Epidermal melanocyte (primary cell): Measurements from ENCODE around the gene GNPAT.

Source experiments
- DNase-seq: peaks from one replicate; pipeline ENCODE4 v3.0.0; 2011; ENCODE audit warnings: low spot score; ENCODE audit not compliant: insufficient read length

Gene GNPAT

DNA sequence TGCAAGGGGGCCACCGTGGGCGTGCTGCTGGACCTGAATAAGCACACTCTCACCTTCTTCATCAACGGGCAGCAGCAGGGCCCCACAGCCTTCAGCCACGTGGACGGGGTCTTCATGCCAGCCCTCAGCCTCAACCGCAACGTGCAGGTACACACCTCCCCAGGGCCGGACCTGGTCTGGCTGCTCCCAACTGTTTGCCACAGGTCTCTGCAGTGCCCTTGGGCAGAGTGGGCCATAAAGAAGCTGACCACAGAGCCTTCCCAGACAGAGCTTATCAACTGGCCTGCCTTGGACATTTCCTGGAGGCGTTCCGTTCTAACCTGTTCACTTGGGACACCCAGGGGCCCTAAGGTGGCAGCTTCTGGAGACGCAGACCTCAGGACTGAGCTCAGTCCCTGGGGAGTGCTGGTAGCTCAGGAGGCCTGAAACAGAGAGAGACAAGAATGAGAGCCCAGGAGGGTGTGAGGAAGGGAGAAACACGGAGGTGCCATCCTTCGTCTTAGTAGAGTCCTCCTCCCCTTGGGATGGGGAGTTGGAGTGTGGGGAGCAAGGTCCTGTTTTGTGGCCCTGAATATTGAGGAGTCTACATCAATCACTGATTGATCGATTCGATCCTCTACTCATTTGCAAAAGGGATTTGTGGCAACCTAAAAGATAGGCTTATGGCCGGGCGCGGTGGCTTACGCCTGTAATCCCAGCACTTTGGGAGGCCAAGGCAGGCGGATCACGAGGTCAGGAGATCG, 27.0 kb upstream of the GNPAT start:
- no peak for DNase-seq

DNA sequence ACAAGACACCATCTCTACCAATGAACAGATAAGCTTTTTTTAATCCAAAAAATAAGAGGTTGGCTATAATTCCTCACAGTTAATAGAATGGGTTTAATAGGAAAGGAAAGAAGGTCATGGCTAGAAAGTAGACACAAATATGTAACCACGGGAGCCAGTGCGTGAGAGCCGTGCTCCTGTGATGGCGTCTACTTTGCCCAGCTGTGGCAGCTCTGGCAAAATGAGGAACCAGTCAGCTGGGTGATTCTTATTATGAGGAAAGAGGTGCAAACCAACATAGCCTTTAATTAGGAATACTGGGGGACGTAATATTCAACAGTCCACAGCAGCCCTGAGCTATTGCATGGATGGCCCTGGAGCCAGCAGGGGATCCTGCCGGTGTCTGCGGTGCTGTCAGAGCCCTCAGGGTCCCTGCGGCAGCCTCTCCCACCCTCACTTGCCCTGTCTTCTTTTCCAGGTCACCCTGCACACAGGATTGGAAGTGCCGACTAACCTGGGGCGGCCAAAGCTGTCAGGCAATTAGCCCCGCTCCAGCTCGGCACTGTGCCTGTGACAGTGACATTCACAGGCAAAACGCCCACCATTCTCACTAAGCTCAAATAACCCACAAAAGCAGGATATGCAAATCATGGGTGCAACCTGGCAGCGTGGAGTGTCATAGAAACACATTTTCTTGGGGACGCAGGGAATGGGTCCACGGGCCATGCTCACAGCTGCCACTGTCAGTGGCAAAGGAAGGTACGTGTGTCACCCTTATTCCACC, 25.9 kb upstream of the GNPAT start:
- DNase-seq = no peak

- no peak for DNase-seq
Observed at GRCh38 chr1:231215681-231216385, 25.2 kb upstream of the GNPAT start.

GRCh38 chr1:231216498-231216897, 24.5 kb upstream of the GNPAT start:
- no peak for DNase-seq

- no peak for DNase-seq
Observed at GRCh38 chr1:231217056-231217455, 24.0 kb upstream of the GNPAT start.

DNA sequence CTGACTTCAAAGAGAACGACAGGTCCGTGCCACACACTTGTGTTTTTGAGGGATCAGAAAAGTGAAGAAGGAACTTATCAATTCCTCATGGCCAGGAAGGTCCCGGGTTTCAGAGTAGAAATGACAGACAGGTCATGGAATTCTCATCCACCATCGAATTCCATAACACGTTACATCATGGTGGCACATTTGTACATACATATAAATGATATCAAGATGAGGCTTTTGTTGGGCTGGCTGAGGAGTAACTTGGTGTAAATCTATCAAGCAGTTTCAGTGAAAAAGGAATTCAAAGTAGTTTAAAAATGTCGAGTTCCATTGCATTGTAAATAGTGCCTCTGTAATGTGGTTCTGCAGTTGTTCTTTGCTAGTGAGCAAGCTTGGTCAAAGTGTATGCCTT, 22.9 kb upstream of the GNPAT start:
- DNase-seq = no peak

DNA sequence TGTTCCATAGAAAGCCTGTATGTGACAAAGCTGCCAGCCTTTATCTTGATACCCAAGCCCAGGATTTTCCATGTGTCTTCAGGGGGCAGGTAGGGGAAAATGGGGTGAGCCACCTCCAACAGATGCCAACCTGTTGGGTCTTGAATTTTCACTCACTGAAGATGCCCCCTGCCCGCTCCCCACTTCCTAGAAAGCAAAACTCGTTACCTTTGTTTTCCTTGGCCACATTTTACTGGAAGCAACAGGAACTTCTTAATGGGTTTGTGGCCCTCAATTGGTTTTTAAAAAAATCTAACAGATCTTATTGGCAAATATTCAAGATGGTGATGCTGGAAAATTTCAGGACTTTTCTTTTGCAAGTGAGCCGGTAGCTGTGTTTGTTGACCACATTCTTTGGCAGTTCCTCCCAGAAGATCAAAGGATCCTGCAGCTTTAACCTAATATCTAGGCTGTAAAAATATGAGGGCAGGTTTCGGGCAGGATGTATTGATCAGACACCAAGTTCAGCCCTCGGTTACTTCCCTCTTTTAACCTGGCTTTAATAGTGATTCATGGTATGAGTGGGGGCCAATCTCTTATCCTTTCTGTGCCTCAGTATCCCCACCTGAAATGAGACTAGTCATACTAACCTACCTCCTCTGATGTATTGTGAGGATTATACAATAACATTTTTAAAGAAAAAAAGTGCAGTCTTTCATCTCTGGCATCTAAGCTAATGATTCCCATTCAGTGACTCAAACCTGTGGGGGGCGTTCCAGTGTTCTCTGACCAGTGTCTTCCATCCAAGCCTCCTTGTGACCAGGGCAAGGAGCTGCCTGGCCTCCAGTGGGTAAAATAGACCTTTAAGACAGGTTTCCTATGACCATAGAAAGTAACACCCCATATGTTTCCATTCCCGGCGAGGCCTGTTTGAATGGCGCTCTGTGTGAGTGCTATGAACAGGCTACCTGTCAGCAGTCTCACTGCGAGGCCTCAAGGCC, 21.3 kb upstream of the GNPAT start:
- no peak for DNase-seq

GRCh38 chr1:231220801-231221200, 20.2 kb upstream of the GNPAT start:
- DNase-seq = no peak

GRCh38 chr1:231226156-231226555, 14.9 kb upstream of the GNPAT start:
- no peak for DNase-seq

- no peak for DNase-seq
Observed at GRCh38 chr1:231231511-231231910, 9.5 kb upstream of the GNPAT start.

- no peak for DNase-seq
Observed at GRCh38 chr1:231232870-231233734, 7.9 kb upstream of the GNPAT start.

DNA sequence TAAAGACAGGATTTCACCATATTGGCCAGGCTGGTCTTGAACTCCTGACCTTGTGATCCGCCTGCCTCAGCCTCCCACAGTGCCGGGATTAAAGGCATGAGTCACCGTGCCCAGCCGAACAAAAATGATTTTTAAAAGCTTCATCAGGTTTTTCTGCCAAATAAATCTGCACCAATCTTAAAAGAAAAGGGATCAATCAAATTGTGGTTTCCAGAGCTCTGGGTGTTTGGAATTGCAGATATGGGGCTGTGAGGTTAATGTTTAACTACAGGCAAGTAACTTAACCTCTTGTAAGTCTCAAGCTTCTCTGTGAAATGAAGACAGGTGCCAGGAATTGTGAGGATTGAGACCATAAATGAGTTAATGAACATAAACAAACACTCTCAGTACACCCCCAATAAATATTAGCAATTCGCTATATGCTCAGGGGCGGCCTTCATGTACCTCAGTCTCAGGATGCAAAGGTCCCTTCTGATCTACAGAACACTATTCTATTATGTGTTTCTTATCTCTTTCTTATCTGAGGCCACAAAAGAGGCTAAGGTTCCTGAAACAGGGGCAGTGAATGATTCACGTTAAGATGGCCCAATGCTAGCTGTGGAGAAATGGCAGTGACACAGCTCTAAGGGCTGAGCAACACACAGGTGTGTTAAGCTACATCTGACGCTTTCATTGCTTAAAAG, 7.1 kb upstream of the GNPAT start:
- no peak for DNase-seq

GRCh38 chr1:231234506-231234905, 6.5 kb upstream of the GNPAT start:
- DNase-seq = no peak

DNA sequence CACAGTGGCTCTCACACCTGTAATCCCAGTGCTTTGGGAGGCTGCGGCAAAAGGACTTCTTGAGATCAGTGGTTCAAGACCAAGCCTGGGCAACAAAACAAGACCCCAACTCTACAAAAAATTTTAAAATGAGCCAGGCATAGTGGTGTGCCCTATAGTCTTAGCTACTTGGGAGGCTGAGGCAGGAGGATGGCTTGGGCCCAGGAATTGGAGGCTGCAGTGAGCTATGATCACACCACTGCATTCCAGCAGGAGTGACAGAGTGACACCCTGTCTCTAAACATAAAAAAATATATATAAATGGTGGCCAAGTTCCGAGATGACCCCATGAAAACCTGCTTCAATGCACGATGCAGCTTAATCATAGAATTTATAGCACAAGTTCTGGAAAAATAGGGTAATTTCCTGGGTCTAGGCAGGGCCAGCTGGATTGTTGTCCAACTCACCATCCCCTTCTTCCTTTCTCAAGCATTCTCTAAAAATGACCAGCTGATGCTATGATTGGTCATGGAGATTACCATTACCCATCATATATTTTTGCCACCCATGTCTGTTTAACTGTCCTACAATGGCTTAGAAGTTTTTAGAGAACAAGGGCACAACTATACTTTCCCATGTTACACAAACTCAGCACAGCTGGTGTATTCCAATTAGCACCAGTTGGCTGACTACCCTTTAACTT, 5.3 kb upstream of the GNPAT start:
- no peak for DNase-seq

GRCh38 chr1:231236208-231236591, 4.8 kb upstream of the GNPAT start:
- no peak for DNase-seq

GRCh38 chr1:231236938-231237337, 4.1 kb upstream of the GNPAT start:
- DNase-seq = no peak

GRCh38 chr1:231238298-231238697, 2.7 kb upstream of the GNPAT start:
- DNase-seq = no peak

DNA sequence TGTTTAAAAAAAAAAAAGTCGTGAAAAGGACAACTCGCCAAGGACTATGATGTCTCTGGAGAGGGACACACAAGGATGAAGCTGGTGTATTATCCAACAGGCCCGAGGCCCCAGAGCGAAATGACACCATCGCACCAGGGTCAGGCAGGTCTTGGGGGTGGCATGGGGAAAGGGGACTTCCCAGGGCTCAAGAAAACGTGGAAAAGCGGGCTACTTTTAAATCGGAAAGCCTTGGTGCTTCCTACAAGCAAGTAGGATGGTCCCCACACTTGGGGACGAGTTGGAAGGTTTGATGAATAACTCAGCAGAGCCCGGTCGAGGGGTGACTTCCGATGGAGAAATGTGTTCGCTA, 505 bp upstream of the GNPAT start:
- DNase-seq = no peak

GRCh38 chr1:231241750-231242149, 738 bp downstream of the GNPAT start:
- no peak for DNase-seq
